ENCODE results near the gene ARV1. TPM values are rescaled to one million over a fixed set of nuclear protein-coding genes. Genes with fewer than 3 reads are reported as not detected.

ARV1 gene
- total RNA-seq: 10 to 100 TPM in 2 of 4 donors, 1 to 10 TPM in 2; 7.1 to 37.3 (median 18.4) TPM

GRCh38 chr1:230978491-230979388, at the start of gene ARV1, which contains the start of gene TTC13:
Gene ARV1 (plus strand): TSS chr1:230979094. CDS start chr1:230979106, 12 bp downstream.
Gene TTC13 (minus strand): TSS chr1:230978861. CDS start chr1:230978830, 31 bp downstream.
- in situ Hi-C loops (cut with MboI; ENCODE audit: low pct_ligation_motif_present in 1 of 4, low pct_unique_long_range_greater_than_20kb in 1 of 4, low sequenced_read_pairs in 3 of 4) (no loop called here), intact Hi-C loops (cut with DNase I; ENCODE audit: low total_unique reads) (no loop called here)
- DNase-seq: peak; percentile 99
- Histone ChIP-seq H3K4me3 (peak within 1 kb of the TSS; percentile 62 to 95 (median 91)), H3K9me3 (no peaks in the 10 kb centered on the region), H3K27me3 (no peaks in the 10 kb centered on the region), H3K4me1 (peaks cover 10 to 45% (median 30%) of the 10 kb centered on the region in 4 donors), H3K36me3 (peaks cover 0 to 5% (median 2%) of the 10 kb centered on the region in 4 donors), H3K27ac (peak within 1 kb of the TSS; percentile 83 to 93 (median 89))
- TF ChIP-seq CTCF (IDR thresholded peaks at IDR 0.05): peak in 4 of 5 experiments; percentile 6 to 52 (median 22)
- TF ChIP-seq EP300 (IDR thresholded peaks at IDR 0.05; ENCODE audit: low read depth): no peak
- TF ChIP-seq POLR2A (IDR thresholded peaks at IDR 0.05): peak; percentile 89
- peak; percentile 84 to 95 (median 92) for TF ChIP-seq POLR2AphosphoS5 (IDR thresholded peaks at IDR 0.05)
- 0% methylated on average over 41 of the region's 79 CpGs; no CpG with 5 or more reads in 1 of the 2 donors for WGBS, 2 donors (ENCODE audit: low coverage in 1 of 2)

GRCh38 chr1:230930986-230931385, 47.9 kb upstream of the ARV1 start:
- intact Hi-C loops (cut with DNase I; ENCODE audit: low total_unique reads): no loop called here
- H3K4me3 ChIP-seq: no peak overlapping the region
- no peaks in the 10 kb centered on the region for H3K27me3 ChIP-seq
- H3K9me3 ChIP-seq: no peaks in the 10 kb centered on the region
- in situ Hi-C loops (cut with MboI; ENCODE audit: low pct_ligation_motif_present in 1 of 4, low pct_unique_long_range_greater_than_20kb in 1 of 4, low sequenced_read_pairs in 3 of 4): no loop called here
- no peak for DNase-seq
- peaks cover 0 to 2% (median 0%) of the 10 kb centered on the region in 4 donors for H3K4me1 ChIP-seq
- no peak for TF ChIP-seq CTCF (IDR thresholded peaks at IDR 0.05)
- TF ChIP-seq POLR2A (IDR thresholded peaks at IDR 0.05): no peak
- TF ChIP-seq POLR2AphosphoS5 (IDR thresholded peaks at IDR 0.05): no peak
- no peak for TF ChIP-seq EP300 (IDR thresholded peaks at IDR 0.05; ENCODE audit: low read depth)
- H3K27ac ChIP-seq: no peak overlapping the region
- H3K36me3 ChIP-seq: peaks cover 0 to 39% (median 10%) of the 10 kb centered on the region in 4 donors
- WGBS, 2 donors (ENCODE audit: low coverage in 1 of 2): 78 to 91% methylated on average over 3 of the region's 3 CpGs

- Histone ChIP-seq H3K36me3 (peaks cover 0 to 9% (median 0%) of the 10 kb centered on the region in 4 donors), H3K27me3 (no peaks in the 10 kb centered on the region), H3K27ac (no peak overlapping the region), H3K9me3 (no peaks in the 10 kb centered on the region), H3K4me3 (no peak overlapping the region), H3K4me1 (peaks cover 0 to 27% (median 6%) of the 10 kb centered on the region in 4 donors)
- intact Hi-C loops (cut with DNase I; ENCODE audit: low total_unique reads) (no loop called here), in situ Hi-C loops (cut with MboI; ENCODE audit: low pct_ligation_motif_present in 1 of 4, low pct_unique_long_range_greater_than_20kb in 1 of 4, low sequenced_read_pairs in 3 of 4) (no loop called here)
- 79 to 82% methylated on average over 5 to 6 of the region's 6 CpGs for WGBS, 2 donors (ENCODE audit: low coverage in 1 of 2)
- no peak for DNase-seq
- no peak for TF ChIP-seq EP300 (IDR thresholded peaks at IDR 0.05; ENCODE audit: low read depth)
- no peak for TF ChIP-seq CTCF (IDR thresholded peaks at IDR 0.05)
- no peak for TF ChIP-seq POLR2A (IDR thresholded peaks at IDR 0.05)
- no peak for TF ChIP-seq POLR2AphosphoS5 (IDR thresholded peaks at IDR 0.05)
Observed at GRCh38 chr1:230935852-230936251, 43.0 kb upstream of the ARV1 start.

- intact Hi-C loops (cut with DNase I; ENCODE audit: low total_unique reads): no loop called here
- Histone ChIP-seq H3K9me3 (no peaks in the 10 kb centered on the region), H3K4me3 (no peak overlapping the region), H3K27ac (no peak overlapping the region), H3K27me3 (no peaks in the 10 kb centered on the region), H3K36me3 (peaks cover 0 to 9% (median 0%) of the 10 kb centered on the region in 4 donors), H3K4me1 (peaks cover 0 to 30% (median 6%) of the 10 kb centered on the region in 4 donors)
- 81 to 95% methylated on average over 5 of the region's 5 CpGs for WGBS, 2 donors (ENCODE audit: low coverage in 1 of 2)
- TF ChIP-seq EP300 (IDR thresholded peaks at IDR 0.05; ENCODE audit: low read depth): no peak
- no peak for TF ChIP-seq POLR2AphosphoS5 (IDR thresholded peaks at IDR 0.05)
- no peak for TF ChIP-seq POLR2A (IDR thresholded peaks at IDR 0.05)
- no peak for TF ChIP-seq CTCF (IDR thresholded peaks at IDR 0.05)
- in situ Hi-C loops (cut with MboI; ENCODE audit: low pct_ligation_motif_present in 1 of 4, low pct_unique_long_range_greater_than_20kb in 1 of 4, low sequenced_read_pairs in 3 of 4): no loop called here
- no peak for DNase-seq
Observed at GRCh38 chr1:230936475-230936874, 42.4 kb upstream of the ARV1 start.
